Measurements from ENCODE around the gene CHST3. TPM values are rescaled to one million over a fixed set of nuclear protein-coding genes. Genes with fewer than 3 reads are reported as not detected.

Gene CHST3
- total and polyA plus RNA-seq, 9 of the 15 experiments (the other 6 are each of a cell fraction or from before 2014, with no cell fraction given), result 0.01 to 1.3 (median 0.15) TPM

GRCh38 chr10:72034040-72034499 is 69.9 kb downstream of the CHST3 start:
- H3K4me3 ChIP-seq, result no peak overlapping the region
- ATAC-seq (no peak), DNase-seq (ENCODE audit: extremely low read depth in 1 of 4, low spot score in 3 of 4) (no peak), FAIRE-seq (no peak)
- no TSS peak for BruUV-seq (replicated peaks)
- in situ Hi-C loops (cut with MboI) (no loop called here), intact Hi-C loops (cut with micrococcal nuclease) (no loop called here)
- no peaks in the 10 kb centered on the region for H3K36me3 ChIP-seq (ENCODE audit: control insufficient read depth, insufficient read depth, low read length)
- peaks cover 0 to 3% of the 10 kb centered on the region in 2 experiments; a peak in 2 of 5 replicates for H3K4me1 ChIP-seq (replicated peaks in 1 of 2; ENCODE audit: control insufficient read depth in 2 of 2, insufficient read depth in 2 of 2, low read length in 2 of 2)
- no peak overlapping the region for H3K4me2 ChIP-seq (ENCODE audit: insufficient read depth, low read length)
- WGBS (ENCODE audit: insufficient coverage, low coverage, missing lambda C conversion rate), result 18% methylated on average over 12 of the region's 12 CpGs
- no peak overlapping the region for H2AFZ ChIP-seq (ENCODE audit: low read depth, low read length)
- 0 out of 4 replicates have a peak overlapping the region, but pooled peaks of 1 of the 2 experiments have one; percentile 43 for H3K9ac ChIP-seq (ENCODE audit: insufficient read depth in 1 of 2, low read depth in 2 of 2, low read length in 2 of 2)
- H4K20me1 ChIP-seq (replicated peaks; ENCODE audit: control insufficient read depth, insufficient read depth, low read length), result no peaks in the 10 kb centered on the region
- H3K9me3 ChIP-seq (replicated peaks; ENCODE audit: control insufficient read depth, insufficient read depth, low read depth, low read length), result no peaks in the 10 kb centered on the region
- no peaks in the 10 kb centered on the region for H3K79me2 ChIP-seq (ENCODE audit: control insufficient read depth, insufficient read depth, low read length)
- no peaks in the 10 kb centered on the region for H3K9me1 ChIP-seq (ENCODE audit: control insufficient read depth, insufficient read depth, low read length)
- CTCF ChIA-PET (ENCODE audit: low intra/inter-chr PET ratio), result no interaction called here
- POLR2A ChIA-PET, result no interaction called here
- peaks cover 22 to 64% of the 10 kb centered on the region in 2 experiments; a peak in 4 of 5 replicates for H3K27me3 ChIP-seq (ENCODE audit: control insufficient read depth in 2 of 2, insufficient read depth in 2 of 2, low read length in 2 of 2)
- no peak for TF ChIP-seq ZBTB43 (CRISPR knock-in tag; IDR thresholded peaks at IDR 0.05)
- H3K27ac ChIP-seq (ENCODE audit: extremely low read depth, low read depth, low read length), result no peak overlapping the region

DNA sequence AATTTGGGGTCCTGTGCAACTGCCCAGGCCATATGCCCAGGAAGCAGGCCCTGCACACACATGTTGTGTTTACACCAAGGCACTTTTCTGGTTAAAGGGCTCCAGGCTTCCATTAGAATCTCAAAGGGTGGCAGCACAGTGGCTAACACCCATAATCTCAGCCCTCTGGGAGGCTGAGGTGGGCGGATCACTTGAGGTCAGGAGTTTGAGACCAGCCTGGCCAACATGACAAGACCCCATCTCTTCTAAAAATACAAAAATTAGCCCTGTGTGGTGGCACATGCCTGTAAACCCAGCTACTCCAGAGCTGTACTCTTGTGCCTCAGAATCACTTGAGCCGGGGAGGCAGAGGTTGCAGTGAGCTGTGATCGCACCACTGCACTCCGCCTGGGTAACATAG is 70.6 kb downstream of the CHST3 start:
- Histone ChIP-seq H3K4me2 (ENCODE audit: insufficient read depth, low read length) (no peak overlapping the region), H3K9me3 (replicated peaks; ENCODE audit: control insufficient read depth, insufficient read depth, low read depth, low read length) (no peaks in the 10 kb centered on the region), H3K27ac (ENCODE audit: extremely low read depth, low read depth, low read length) (no peak overlapping the region), H3K9me1 (ENCODE audit: control insufficient read depth, insufficient read depth, low read length) (no peaks in the 10 kb centered on the region), H3K9ac (ENCODE audit: insufficient read depth in 1 of 2, low read depth in 2 of 2, low read length in 2 of 2) (no peak overlapping the region), H4K20me1 (replicated peaks; ENCODE audit: control insufficient read depth, insufficient read depth, low read length) (no peaks in the 10 kb centered on the region), H3K79me2 (ENCODE audit: control insufficient read depth, insufficient read depth, low read length) (no peaks in the 10 kb centered on the region), H3K4me1 (replicated peaks in 1 of 2; ENCODE audit: control insufficient read depth in 2 of 2, insufficient read depth in 2 of 2, low read length in 2 of 2) (peaks cover 3 to 4% of the 10 kb centered on the region in 2 experiments; a peak in 2 of 5 replicates), H3K27me3 (ENCODE audit: control insufficient read depth in 2 of 2, insufficient read depth in 2 of 2, low read length in 2 of 2) (peaks cover 20 to 60% of the 10 kb centered on the region in 2 experiments; a peak in 4 of 5 replicates), H3K36me3 (ENCODE audit: control insufficient read depth, insufficient read depth, low read length) (no peaks in the 10 kb centered on the region), H3K4me3 (no peak overlapping the region), H2AFZ (ENCODE audit: low read depth, low read length) (no peak overlapping the region)
- in situ Hi-C loops (cut with MboI) (no loop called here), intact Hi-C loops (cut with micrococcal nuclease) (no loop called here)
- ChIA-PET POLR2A (interaction anchor here (0.7 to 0.9 kb wide), 2 partner anchors 9 to 10 kb away, joined by 3 read pairs; no protein-coding TSS in a partner anchor), CTCF (ENCODE audit: low intra/inter-chr PET ratio) (no interaction called here)
- ATAC-seq (no peak), FAIRE-seq (no peak), DNase-seq (ENCODE audit: extremely low read depth in 1 of 4, low spot score in 3 of 4) (no peak)
- TF ChIP-seq NCOA6 (IDR thresholded peaks at IDR 0.05) (no peak), IRF2 (CRISPR knock-in tag; IDR thresholded peaks at IDR 0.05) (no peak), ILK (tag; IDR thresholded peaks at IDR 0.05; ENCODE audit: borderline replicate concordance, low read depth) (no peak)
- TF ChIP-seq, protein P1, sequence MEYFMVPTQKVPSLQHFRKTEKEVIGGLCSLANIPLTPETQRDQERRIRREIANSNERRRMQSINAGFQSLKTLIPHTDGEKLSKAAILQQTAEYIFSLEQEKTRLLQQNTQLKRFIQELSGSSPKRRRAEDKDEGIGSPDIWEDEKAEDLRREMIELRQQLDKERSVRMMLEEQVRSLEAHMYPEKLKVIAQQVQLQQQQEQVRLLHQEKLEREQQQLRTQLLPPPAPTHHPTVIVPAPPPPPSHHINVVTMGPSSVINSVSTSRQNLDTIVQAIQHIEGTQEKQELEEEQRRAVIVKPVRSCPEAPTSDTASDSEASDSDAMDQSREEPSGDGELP (CRISPR knock-in tag; IDR thresholded peaks at IDR 0.05; ENCODE audit: borderline replicate concordance), result no peak
- BruUV-seq (replicated peaks), result no TSS peak
- 54% methylated on average over 4 of the region's 4 CpGs for WGBS (ENCODE audit: insufficient coverage, low coverage, missing lambda C conversion rate)

Measured in K562 (cell line).